ENCODE data around the gene SOCS2. TPM values are rescaled to one million over a fixed set of nuclear protein-coding genes. Genes with fewer than 3 reads are reported as not detected.
"Not testable (repeated sequence)": the region's sequence is repeated elsewhere in the genome, so short reads cannot be mapped to it uniquely, and the experiment has no call there.

The SOCS2 gene
- 10 to 100 TPM; 27.0 to 40.7 (median 35.2) TPM for polyA plus RNA-seq (ENCODE audit: insufficient read depth in 1 of 5, insufficient read length in 5 of 5, low replicate concordance in 1 of 5)
- long read RNA-seq, donor 1, transcript SOCS2-202 (3 exons, 1,065 nt), result minor isoform, 7 of 21 reads
- long read RNA-seq, donor 1, transcript SOCS2-210 (2 exons, 1,716 nt), result major isoform, 9 of 21 reads
- long read RNA-seq, donor 1, partial matches to known transcripts, result 0 of 21 reads
- long read RNA-seq, donor 1, other reads (novel, unspliced or antisense), result 0 of 21 reads
- long read RNA-seq, donor 2, partial matches to known transcripts, result 6 of 14 reads
- long read RNA-seq, donor 2, other reads (novel, unspliced or antisense), result 0 of 14 reads
- long read RNA-seq, donor 3, transcript SOCS2-206 (3 exons, 2,391 nt), result major isoform, 6 of 21 reads
- long read RNA-seq, donor 3, partial matches to known transcripts, result 6 of 21 reads
- long read RNA-seq, donor 3, other reads (novel, unspliced or antisense), result 0 of 21 reads
- long read RNA-seq, donor 4, partial matches to known transcripts, result 6 of 16 reads
- long read RNA-seq, donor 4, other reads (novel, unspliced or antisense), result 0 of 16 reads
- long read RNA-seq, donor 5, transcript SOCS2-206 (3 exons, 2,391 nt), result minor isoform, 6 of 20 reads
- long read RNA-seq, donor 5, transcript SOCS2-202 (3 exons, 1,065 nt), result major isoform, 7 of 20 reads
- long read RNA-seq, donor 5, partial matches to known transcripts, result 0 of 20 reads
- long read RNA-seq, donor 5, other reads (novel, unspliced or antisense), result 0 of 20 reads
- long read RNA-seq, donor 6, transcript SOCS2-202 (3 exons, 1,065 nt), result minor isoform, 5 of 12 reads
- long read RNA-seq, donor 6, transcript SOCS2-210 (2 exons, 1,716 nt), result major isoform, 6 of 12 reads
- long read RNA-seq, donor 6, partial matches to known transcripts, result 0 of 12 reads
- long read RNA-seq, donor 6, other reads (novel, unspliced or antisense), result 0 of 12 reads
- long read RNA-seq, donor 7, transcript SOCS2-202 (3 exons, 1,065 nt), result major isoform, 5 of 10 reads
- long read RNA-seq, donor 7, partial matches to known transcripts, result 0 of 10 reads
- long read RNA-seq, donor 7, other reads (novel, unspliced or antisense), result 0 of 10 reads
- long read RNA-seq, donor 8, partial matches to known transcripts, result 0 of 7 reads
- long read RNA-seq, donor 8, other reads (novel, unspliced or antisense), result 0 of 7 reads

GRCh38 chr12:93571925-93572711, at the start of gene SOCS2:
Gene SOCS2, plus strand, starts transcription at chr12:93572675. Its CDS starts 223 bp downstream, at chr12:93572898.
- peak; percentile 47 to 49 for DNase-seq

GRCh38 chr12:93524386-93525133, 47.9 kb upstream of the SOCS2 start:
- DNase-seq, result no peak

- DNase-seq, result peak in 1 of 2 donors; percentile 35
These were observed 45.6 kb upstream of the SOCS2 start for GRCh38 chr12:93526786-93527428.

GRCh38 chr12:93530358-93530757, 42.1 kb upstream of the SOCS2 start:
- DNase-seq, result peak; percentile 16 to 23

- DNase-seq, result no peak
These were observed 39.2 kb upstream of the SOCS2 start for GRCh38 chr12:93533310-93533709.

- no peak for DNase-seq
These were observed 36.2 kb upstream of the SOCS2 start for GRCh38 chr12:93536111-93536765.

GRCh38 chr12:93536766-93537488, 35.5 kb upstream of the SOCS2 start:
- DNase-seq, result no peak

- DNase-seq, result no peak
These were observed 34.7 kb upstream of the SOCS2 start for GRCh38 chr12:93537769-93538168.

- no peak for DNase-seq
These were observed 32.7 kb upstream of the SOCS2 start for GRCh38 chr12:93539821-93540220.

GRCh38 chr12:93540466-93540865, 32.0 kb upstream of the SOCS2 start:
- no peak for DNase-seq

GRCh38 chr12:93541578-93542225, 30.8 kb upstream of the SOCS2 start:
- DNase-seq, result no peak

GRCh38 chr12:93547778-93548177, 24.7 kb upstream of the SOCS2 start:
- DNase-seq, result no peak

GRCh38 chr12:93549174-93549573, 23.3 kb upstream of the SOCS2 start:
- no peak for DNase-seq

GRCh38 chr12:93550748-93551611, 21.5 kb upstream of the SOCS2 start:
- no peak for DNase-seq

- no peak for DNase-seq
These were observed 20.0 kb upstream of the SOCS2 start for GRCh38 chr12:93552427-93552826.

- not testable (repeated sequence) for DNase-seq
These were observed 14.6 kb upstream of the SOCS2 start for GRCh38 chr12:93557879-93558278.

- not testable (repeated sequence) for DNase-seq
These were observed 13.8 kb upstream of the SOCS2 start for GRCh38 chr12:93558685-93559084.
